ENCODE data around the gene CTIF. TPM values are rescaled to one million over a fixed set of nuclear protein-coding genes. Genes with fewer than 3 reads are reported as not detected.

Gene CTIF
- total and polyA plus RNA-seq, 10 donors: 5.2 to 39.2 (median 18.5) TPM

DNA sequence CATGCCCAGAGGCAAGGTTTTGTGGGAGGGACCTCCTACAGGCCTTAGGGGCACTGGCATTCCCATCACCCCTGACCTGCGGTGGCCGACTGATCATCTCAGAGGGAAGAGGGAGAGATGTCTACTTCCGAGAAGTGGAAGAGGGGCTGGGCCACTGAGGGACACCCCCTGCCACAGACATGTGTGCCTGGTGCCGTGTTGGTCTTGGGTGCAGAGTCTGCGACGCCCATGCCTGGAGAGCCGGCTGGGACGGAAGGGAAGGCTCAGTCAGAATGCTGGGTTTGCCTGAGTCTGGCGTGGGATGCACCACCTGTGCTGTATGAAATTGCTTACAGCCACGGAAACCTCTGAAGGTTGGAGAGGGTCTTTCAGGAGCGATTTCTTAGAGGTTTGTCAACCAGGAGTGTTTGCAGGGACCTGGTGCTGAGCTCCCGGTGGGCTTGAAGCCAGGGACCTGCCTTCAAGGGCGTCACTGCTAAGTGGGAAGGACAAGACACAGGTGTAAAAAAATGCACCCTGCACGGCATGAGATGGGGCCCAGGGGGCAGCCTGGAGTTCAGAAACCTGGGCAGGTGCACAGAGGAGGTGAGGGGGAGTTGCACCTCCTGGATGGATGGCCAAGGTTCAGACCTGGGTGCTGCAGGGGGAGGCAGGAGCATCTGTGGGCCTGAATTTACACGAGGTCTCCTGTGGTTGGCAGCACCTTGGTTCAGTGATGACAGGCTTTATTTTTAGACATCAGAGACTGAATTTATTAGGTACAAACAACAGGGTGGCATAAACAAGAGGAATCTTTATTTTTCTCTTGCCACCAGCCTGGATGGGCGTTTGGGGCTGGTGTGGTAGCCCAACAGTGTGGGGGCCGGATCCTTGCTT lies 100.3 kb downstream of the CTIF start:
- Histone ChIP-seq H3K36me3 (peaks cover 0 to 36% (median 0%) of the 10 kb centered on the region in 6 donors), H3K9me3 (no peaks in the 10 kb centered on the region), H3K27ac (no peak overlapping the region), H3K4me3 (no peak overlapping the region), H3K4me1 (no peaks in the 10 kb centered on the region), H3K27me3 (replicated peaks in 1 of 7) (no peaks in the 10 kb centered on the region)
- TF ChIP-seq POLR2A (IDR thresholded peaks at IDR 0.05) (no peak), POLR2AphosphoS5 (IDR thresholded peaks at IDR 0.05) (no peak)
- TF ChIP-seq, protein P1, sequence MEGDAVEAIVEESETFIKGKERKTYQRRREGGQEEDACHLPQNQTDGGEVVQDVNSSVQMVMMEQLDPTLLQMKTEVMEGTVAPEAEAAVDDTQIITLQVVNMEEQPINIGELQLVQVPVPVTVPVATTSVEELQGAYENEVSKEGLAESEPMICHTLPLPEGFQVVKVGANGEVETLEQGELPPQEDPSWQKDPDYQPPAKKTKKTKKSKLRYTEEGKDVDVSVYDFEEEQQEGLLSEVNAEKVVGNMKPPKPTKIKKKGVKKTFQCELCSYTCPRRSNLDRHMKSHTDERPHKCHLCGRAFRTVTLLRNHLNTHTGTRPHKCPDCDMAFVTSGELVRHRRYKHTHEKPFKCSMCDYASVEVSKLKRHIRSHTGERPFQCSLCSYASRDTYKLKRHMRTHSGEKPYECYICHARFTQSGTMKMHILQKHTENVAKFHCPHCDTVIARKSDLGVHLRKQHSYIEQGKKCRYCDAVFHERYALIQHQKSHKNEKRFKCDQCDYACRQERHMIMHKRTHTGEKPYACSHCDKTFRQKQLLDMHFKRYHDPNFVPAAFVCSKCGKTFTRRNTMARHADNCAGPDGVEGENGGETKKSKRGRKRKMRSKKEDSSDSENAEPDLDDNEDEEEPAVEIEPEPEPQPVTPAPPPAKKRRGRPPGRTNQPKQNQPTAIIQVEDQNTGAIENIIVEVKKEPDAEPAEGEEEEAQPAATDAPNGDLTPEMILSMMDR (IDR thresholded peaks at IDR 0.05 in 8 of 11, conservative IDR thresholded peaks at IDR 0.05 in 3 of 11): no peak
- intact Hi-C loops (cut with DNase I; ENCODE audit: low total_unique reads): no loop called here
- WGBS, 5 donors: 87 to 91% (median 89%) methylated on average over 17 of the region's 17 CpGs
- DNase-seq: no peak

DNA sequence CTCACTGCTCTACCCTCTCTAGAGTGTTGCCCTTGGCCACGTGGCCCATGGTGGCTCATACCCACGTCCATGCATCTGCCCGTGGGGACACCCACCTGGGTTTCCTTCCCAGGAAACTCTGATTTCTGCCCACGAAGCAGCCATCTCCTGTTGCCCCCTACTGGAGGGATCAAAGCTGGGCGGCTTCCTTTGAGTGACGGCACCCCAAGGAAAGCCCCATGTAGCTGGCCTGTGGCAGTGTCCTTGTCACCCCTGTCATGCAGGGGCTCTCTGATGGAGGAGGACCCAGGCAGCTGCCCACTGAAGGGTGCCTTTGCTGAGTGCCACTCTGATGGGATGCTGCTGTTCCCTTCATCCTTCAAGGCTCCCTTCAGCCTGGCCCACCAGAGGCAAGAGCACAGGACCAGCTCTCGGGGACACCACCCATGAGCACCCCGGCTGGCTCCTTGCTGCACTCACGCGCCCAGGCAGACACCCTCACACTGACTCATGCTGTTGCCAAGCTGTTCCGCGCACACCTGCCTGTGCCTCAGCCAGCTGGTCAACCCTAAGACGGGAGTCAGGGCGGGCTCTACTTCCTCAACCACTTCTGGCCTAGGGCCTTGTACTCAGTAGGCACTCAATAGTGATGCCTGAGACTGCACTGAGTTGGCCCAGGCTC lies 101.1 kb downstream of the CTIF start:
- Histone ChIP-seq H3K4me1 (no peaks in the 10 kb centered on the region), H3K36me3 (peaks cover 0 to 36% (median 0%) of the 10 kb centered on the region in 6 donors), H3K9me3 (no peaks in the 10 kb centered on the region), H3K4me3 (no peak overlapping the region), H3K27ac (no peak overlapping the region), H3K27me3 (replicated peaks in 1 of 7) (no peaks in the 10 kb centered on the region)
- TF ChIP-seq, protein P1 (IDR thresholded peaks at IDR 0.05 in 8 of 11, conservative IDR thresholded peaks at IDR 0.05 in 3 of 11): peak in 2 of 11 experiments; percentile 22 to 24
- TF ChIP-seq POLR2A (IDR thresholded peaks at IDR 0.05): no peak
- no peak for DNase-seq
- intact Hi-C loops (cut with DNase I; ENCODE audit: low total_unique reads): no loop called here
- WGBS, 5 donors: 53 to 86% (median 79%) methylated on average over 6 to 14 of the region's 14 CpGs

GRCh38 chr18:48640566-48641270 lies 101.9 kb downstream of the CTIF start:
- TF ChIP-seq, protein P1 (IDR thresholded peaks at IDR 0.05 in 8 of 11, conservative IDR thresholded peaks at IDR 0.05 in 3 of 11): no peak
- TF ChIP-seq POLR2A (IDR thresholded peaks at IDR 0.05): no peak
- TF ChIP-seq POLR2AphosphoS5 (IDR thresholded peaks at IDR 0.05): no peak
- Histone ChIP-seq H3K36me3 (peaks cover 0 to 36% (median 0%) of the 10 kb centered on the region in 6 donors), H3K27me3 (replicated peaks in 1 of 7) (no peaks in the 10 kb centered on the region), H3K27ac (no peak overlapping the region), H3K9me3 (no peaks in the 10 kb centered on the region), H3K4me3 (no peak overlapping the region), H3K4me1 (no peaks in the 10 kb centered on the region)
- intact Hi-C loops (cut with DNase I; ENCODE audit: low total_unique reads): no loop called here
- whole genome bisulfite sequencing, 5 donors: 80 to 91% (median 89%) methylated on average over 6 of the region's 6 CpGs
- DNase-seq: no peak
